ENCODE measurements around the gene ETV3.

The ETV3 gene

GRCh38 chr1:157139052-157139715 lies 989 bp upstream of the ETV3 start:
- no peak for DNase-seq (ENCODE audit: low read depth in 2 of 2)

- DNase-seq (ENCODE audit: low read depth in 2 of 2): no peak
These were observed 581 bp downstream of the ETV3 start for GRCh38 chr1:157137408-157138219.

GRCh38 chr1:157137046-157137407 lies 1.2 kb downstream of the ETV3 start:
- DNase-seq (ENCODE audit: low read depth in 2 of 2): no peak

GRCh38 chr1:157136133-157136532 lies 2.1 kb downstream of the ETV3 start:
- no peak for DNase-seq (ENCODE audit: low read depth in 2 of 2)

GRCh38 chr1:157135646-157136045 lies 2.5 kb downstream of the ETV3 start:
- DNase-seq (ENCODE audit: low read depth in 2 of 2): no peak

GRCh38 chr1:157135070-157135469 lies 3.1 kb downstream of the ETV3 start:
- no peak for DNase-seq (ENCODE audit: low read depth in 2 of 2)

GRCh38 chr1:157134442-157134841 lies 3.8 kb downstream of the ETV3 start:
- DNase-seq (ENCODE audit: low read depth in 2 of 2): no peak

GRCh38 chr1:157133426-157133825 lies 4.8 kb downstream of the ETV3 start:
- no peak for DNase-seq (ENCODE audit: low read depth in 2 of 2)

GRCh38 chr1:157132616-157133167 lies 5.5 kb downstream of the ETV3 start:
- DNase-seq (ENCODE audit: low read depth in 2 of 2): no peak

- DNase-seq (ENCODE audit: low read depth in 2 of 2): no peak
These were observed 6.1 kb downstream of the ETV3 start for GRCh38 chr1:157132111-157132510.

- DNase-seq (ENCODE audit: low read depth in 2 of 2): no peak
These were observed 6.9 kb downstream of the ETV3 start for GRCh38 chr1:157131281-157131680.

- DNase-seq (ENCODE audit: low read depth in 2 of 2): no peak
These were observed 13.3 kb downstream of the ETV3 start for GRCh38 chr1:157124855-157125254.

GRCh38 chr1:157119448-157119847 lies 18.7 kb downstream of the ETV3 start:
- DNase-seq (ENCODE audit: low read depth in 2 of 2): no peak

- no peak for DNase-seq (ENCODE audit: low read depth in 2 of 2)
These were observed 19.2 kb downstream of the ETV3 start for GRCh38 chr1:157119008-157119407.

- no peak for DNase-seq (ENCODE audit: low read depth in 2 of 2)
These were observed 20.6 kb downstream of the ETV3 start for GRCh38 chr1:157117527-157118057.

- DNase-seq (ENCODE audit: low read depth in 2 of 2): no peak
These were observed 21.5 kb downstream of the ETV3 start for GRCh38 chr1:157116737-157117103.

- DNase-seq (ENCODE audit: low read depth in 2 of 2): no peak
These were observed 22.1 kb downstream of the ETV3 start for GRCh38 chr1:157115851-157116736.

- no peak for DNase-seq (ENCODE audit: low read depth in 2 of 2)
These were observed 22.8 kb downstream of the ETV3 start for GRCh38 chr1:157115429-157115838.

- no peak for DNase-seq (ENCODE audit: low read depth in 2 of 2)
These were observed 23.7 kb downstream of the ETV3 start for GRCh38 chr1:157114183-157115121.

- no peak for DNase-seq (ENCODE audit: low read depth in 2 of 2)
These were observed 24.6 kb downstream of the ETV3 start for GRCh38 chr1:157113631-157114030.

- no peak for DNase-seq (ENCODE audit: low read depth in 2 of 2)
These were observed 25.1 kb downstream of the ETV3 start for GRCh38 chr1:157113106-157113505.

Data from stimulated activated CD8-positive, alpha-beta memory T cell treated with anti-CD3 and anti-CD28 coated beads, Interleukin-7, amount 100 ng/mL, for 1 hour (primary cell).